ENCODE measurements around the gene THUMPD2.
A peak's percentile ranks its signal among the peaks of the same experiment; 100 is the strongest.
"Not testable (repeated sequence)": the region's sequence is repeated elsewhere in the genome, so short reads cannot be mapped to it uniquely, and the experiment has no call there.

THUMPD2 gene

GRCh38 chr2:39755466-39755865, 23.6 kb downstream of the THUMPD2 start:
- DNase-seq: no peak

DNA sequence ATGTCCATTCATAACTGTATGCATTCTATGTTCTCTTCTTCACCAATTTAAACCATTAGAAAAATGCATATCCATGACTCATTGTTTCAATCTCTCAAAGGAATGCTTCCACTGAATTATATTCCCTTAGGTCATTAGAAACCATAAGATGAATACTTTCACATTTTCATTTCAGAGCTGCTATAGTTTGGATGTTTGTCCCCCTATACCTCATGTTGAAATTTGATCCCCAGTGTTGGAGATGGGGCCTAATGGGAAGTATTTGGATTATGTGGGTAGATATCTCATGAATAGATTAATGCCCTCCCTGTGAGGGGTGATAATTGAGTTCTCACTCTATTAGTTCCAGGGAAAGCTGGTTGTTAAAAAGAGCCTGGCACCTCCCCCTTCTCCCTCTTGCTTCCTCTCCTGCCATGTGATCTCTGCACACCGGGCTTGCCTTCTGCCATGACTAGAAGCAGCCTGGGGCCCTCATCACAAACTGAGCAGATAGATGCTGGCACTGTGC, 35.7 kb downstream of the THUMPD2 start:
- DNase-seq: peak; percentile 18

DNA sequence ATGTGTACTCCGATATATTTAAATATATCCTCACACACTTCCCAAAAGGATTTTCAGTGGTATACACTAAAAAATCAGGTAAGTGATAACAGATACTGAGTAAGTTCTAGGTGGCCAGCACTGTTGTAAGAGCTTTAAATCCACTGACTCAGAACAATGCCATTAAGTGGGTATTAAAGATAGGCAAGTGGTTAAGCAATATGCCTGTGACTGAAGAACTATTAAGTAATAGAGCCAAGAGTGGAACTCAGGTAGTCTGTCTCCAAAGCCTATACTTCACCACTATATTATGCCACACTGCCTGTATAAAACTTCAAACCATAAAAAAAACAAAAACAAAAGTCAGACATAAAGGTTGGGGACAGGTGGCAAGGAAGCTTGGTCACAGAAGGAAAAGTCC, 37.2 kb downstream of the THUMPD2 start:
- no peak for DNase-seq

GRCh38 chr2:39739386-39739785, 39.7 kb downstream of the THUMPD2 start:
- DNase-seq: no peak

- DNase-seq: no peak
Observed at GRCh38 chr2:39738936-39739335, 40.1 kb downstream of the THUMPD2 start.

DNA sequence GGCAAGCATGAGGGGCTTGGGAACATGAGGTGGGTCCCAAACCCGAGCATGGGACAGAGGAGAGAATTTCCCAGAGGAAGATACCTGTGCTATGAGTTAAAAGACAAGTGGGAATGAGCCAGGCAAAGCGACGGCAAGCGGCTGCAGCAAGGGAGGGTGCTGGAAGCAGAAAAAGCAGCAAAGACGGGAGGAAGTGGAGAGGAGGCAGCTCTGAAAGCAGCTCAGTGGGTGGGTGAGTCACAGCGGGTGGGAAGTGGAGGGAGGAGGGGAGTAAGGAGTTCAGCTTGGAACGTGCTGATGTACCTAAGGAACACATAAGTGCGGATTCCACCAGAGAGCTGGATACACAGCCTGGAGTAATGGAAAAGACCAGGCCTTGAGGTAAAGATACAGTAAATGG, 41.4 kb downstream of the THUMPD2 start:
- no peak for DNase-seq

GRCh38 chr2:39736640-39737039, 42.4 kb downstream of the THUMPD2 start:
- DNase-seq: no peak

- no peak for DNase-seq
Observed at GRCh38 chr2:39735648-39736047, 43.4 kb downstream of the THUMPD2 start.

GRCh38 chr2:39734445-39734844, 44.6 kb downstream of the THUMPD2 start:
- no peak for DNase-seq

DNA sequence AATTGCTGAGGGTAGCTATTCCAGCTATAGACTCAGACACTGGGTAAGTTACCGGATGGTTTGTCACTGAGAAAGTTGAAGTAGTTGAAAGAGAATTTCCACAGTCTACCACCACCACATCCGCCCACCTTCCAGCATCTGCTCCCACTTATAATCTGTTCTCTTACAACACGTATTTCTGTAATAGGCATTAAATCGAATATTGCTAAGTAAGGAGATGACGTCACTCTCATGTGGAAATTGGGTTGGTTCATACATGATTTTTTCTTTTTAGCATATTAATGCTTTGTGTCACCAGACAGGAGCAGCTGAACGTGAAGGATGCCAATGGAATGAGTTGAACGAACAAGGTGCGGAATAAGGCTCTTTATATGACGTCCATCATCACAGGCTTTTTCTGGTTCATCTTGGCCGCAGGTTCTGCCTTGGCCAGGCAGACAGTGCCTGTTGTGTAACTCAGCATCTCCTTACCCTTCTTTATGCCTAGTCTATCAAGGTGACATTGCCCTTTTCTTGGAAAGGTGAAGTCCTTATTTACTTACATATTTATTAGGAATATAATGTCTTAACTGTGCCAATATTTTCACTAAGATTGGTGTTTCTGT, 45.9 kb downstream of the THUMPD2 start:
- no peak for DNase-seq

DNA sequence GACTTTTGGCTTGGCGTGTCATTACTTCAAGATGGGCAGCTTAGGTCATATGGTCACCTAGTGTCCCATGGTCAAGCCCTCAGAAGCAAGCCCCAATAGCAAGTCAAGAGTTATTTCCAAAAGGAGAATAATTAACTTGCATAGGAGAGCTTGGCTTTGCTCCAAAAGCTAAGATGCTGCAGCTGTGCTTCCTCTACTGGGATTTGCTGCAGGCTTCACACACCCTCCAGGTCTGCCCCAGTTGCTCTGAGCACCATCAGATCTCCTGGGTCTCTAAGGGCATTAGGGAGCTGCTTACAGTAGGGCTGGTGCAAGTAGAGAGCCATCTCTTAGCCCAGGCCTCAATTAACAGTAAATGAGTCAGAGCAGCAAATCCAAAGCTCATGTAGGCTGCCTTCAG, 46.6 kb downstream of the THUMPD2 start:
- DNase-seq: peak; percentile 43

- DNase-seq: no peak
Observed at GRCh38 chr2:39731546-39731945, 47.5 kb downstream of the THUMPD2 start.

DNA sequence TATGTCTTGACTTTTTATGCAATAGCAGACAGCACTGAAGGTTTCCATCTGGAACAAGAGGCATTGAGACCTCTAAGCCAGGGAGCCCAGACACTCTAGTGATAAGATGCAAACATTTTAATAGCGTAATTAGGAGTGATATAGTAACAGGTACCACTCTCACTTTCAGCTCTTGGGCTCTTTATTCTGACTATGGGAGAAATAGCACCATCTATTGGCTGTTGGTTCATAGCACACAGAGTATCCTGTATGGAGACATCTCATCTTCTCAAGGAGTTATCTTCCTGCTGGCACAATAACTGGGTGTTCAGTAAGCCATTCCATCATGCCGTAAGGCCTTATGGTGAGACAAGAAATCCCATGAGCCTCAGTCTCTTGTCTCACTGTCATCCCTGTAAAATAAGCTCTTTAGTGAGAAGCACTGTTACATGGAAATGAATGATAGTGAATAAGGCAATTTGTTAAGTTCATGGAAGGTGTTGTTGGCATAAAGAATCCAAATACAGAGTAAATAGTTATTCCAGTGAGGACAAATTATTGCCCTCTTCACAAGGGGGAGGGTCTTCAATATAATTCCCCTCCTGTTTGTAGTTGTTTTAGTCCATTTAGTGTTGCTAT, 48.3 kb downstream of the THUMPD2 start:
- peak; percentile 26 for DNase-seq

- no peak for DNase-seq
Observed at GRCh38 chr2:39730276-39730675, 48.8 kb downstream of the THUMPD2 start.

DNA sequence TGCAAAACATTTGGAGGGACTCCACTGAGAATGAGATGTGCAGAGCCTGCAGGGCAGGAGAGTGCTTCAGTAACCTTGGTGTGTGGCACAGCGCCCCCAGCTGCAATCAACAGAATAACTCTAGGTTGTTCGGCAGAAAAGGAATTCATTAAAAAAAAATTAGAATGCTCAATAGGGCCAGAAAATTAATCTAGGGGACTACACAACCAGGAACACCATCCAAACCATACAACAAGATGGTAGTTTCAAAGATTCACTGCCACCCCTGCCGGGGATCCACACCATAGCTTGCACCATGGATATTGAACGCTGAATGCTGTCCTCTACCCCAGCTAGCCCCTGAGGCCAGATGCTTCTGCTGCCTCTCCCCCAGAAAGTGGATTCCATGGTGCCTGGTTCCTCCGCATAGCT, 50.1 kb downstream of the THUMPD2 start:
- peak; percentile 31 for DNase-seq

DNA sequence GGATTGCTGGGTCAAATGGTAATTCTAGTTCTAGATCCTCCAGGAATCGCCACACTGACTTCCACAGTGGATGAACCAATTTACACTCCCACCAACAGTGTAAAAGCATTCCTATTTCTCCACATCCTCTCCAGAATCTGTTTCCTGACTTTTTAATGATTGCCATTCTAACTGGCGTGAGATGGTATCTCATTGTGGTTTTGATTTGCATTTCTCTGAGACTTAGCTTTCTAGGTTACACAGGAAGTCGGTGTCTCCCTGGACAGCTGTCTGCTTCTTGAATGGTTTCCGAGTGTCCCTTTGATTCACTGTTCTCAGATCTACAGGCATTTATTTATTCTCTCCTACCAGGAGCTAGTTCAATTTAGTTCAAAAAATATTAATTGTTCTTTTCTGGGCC, 51.0 kb downstream of the THUMPD2 start:
- DNase-seq: not testable (repeated sequence)

- no peak for DNase-seq
Observed at GRCh38 chr2:39725401-39725800, 53.7 kb downstream of the THUMPD2 start.

DNA sequence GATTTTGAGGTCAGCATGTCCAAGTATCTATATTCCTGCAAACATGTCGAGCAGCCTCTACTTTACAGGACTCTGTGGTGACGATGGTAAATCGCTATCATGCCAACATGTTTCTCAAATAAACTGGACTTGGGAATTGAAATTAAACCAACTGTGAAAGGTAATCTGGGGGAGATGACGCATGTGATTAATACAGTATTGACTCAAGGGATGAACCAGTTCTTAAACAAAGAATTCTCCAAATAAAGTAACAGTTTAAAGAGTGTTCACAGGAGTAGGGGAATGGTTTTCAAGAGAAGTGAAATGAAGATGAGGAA, 54.3 kb downstream of the THUMPD2 start:
- no peak for DNase-seq

GRCh38 chr2:39723946-39724827, 54.9 kb downstream of the THUMPD2 start:
- DNase-seq: no peak

- DNase-seq: no peak
Observed at GRCh38 chr2:39723497-39723896, 55.6 kb downstream of the THUMPD2 start.

GRCh38 chr2:39720970-39721369, 58.1 kb downstream of the THUMPD2 start:
- no peak for DNase-seq

GRCh38 chr2:39719317-39719716, 59.7 kb downstream of the THUMPD2 start:
- no peak for DNase-seq

- no peak for DNase-seq
Observed at GRCh38 chr2:39718483-39718882, 60.6 kb downstream of the THUMPD2 start.

DNA sequence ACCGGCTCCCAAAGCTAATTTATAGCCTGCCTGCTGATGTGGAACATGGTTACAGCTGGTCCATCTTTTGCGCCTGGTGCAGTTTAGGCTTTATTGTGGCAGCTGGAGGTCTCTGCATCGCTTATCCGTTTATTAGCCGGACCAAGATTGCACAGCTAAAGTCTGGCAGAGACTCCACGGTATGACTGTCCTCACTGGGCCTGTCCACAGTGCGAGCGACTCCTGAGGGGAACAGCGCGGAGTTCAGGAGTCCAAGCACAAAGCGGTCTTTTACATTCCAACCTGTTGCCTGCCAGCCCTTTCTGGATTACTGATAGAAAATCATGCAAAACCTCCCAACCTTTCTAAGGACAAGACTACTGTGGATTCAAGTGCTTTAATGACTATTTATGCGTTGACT, 62.0 kb downstream of the THUMPD2 start:
- DNase-seq: no peak
